GM19397 (cell line): ENCODE measurements around the gene MLLT3.

Experiments
- ATAC-seq: cut with Tn5 transposase; IDR thresholded peaks from one replicate; pipeline ENCODE4 v1.9.1; 2021; ENCODE audit warnings: mild to moderate bottlenecking, moderate library complexity; ENCODE audit not compliant: unreplicated experiment

Gene MLLT3

GRCh38 chr9:20524776-20525175 lies 97.5 kb downstream of the MLLT3 start:
- no peak for ATAC-seq

- no peak for ATAC-seq
Observed at GRCh38 chr9:20518737-20519136, 103.6 kb downstream of the MLLT3 start.

- no peak for ATAC-seq
Observed at GRCh38 chr9:20513126-20513913, 109.0 kb downstream of the MLLT3 start.

- no peak for ATAC-seq
Observed at GRCh38 chr9:20512636-20513035, 109.7 kb downstream of the MLLT3 start.

- ATAC-seq: no peak
Observed at GRCh38 chr9:20512106-20512505, 110.2 kb downstream of the MLLT3 start.

- ATAC-seq: no peak
Observed at GRCh38 chr9:20511686-20512085, 110.6 kb downstream of the MLLT3 start.

- ATAC-seq: no peak
Observed at GRCh38 chr9:20509466-20509865, 112.8 kb downstream of the MLLT3 start.

GRCh38 chr9:20508242-20508641 lies 114.1 kb downstream of the MLLT3 start:
- no peak for ATAC-seq

GRCh38 chr9:20507431-20507830 lies 114.9 kb downstream of the MLLT3 start:
- no peak for ATAC-seq

- ATAC-seq: no peak
Observed at GRCh38 chr9:20506099-20506900, 116.0 kb downstream of the MLLT3 start.

- ATAC-seq: no peak
Observed at GRCh38 chr9:20505574-20505973, 116.7 kb downstream of the MLLT3 start.

- no peak for ATAC-seq
Observed at GRCh38 chr9:20504930-20505329, 117.4 kb downstream of the MLLT3 start.

GRCh38 chr9:20500101-20500500 lies 122.2 kb downstream of the MLLT3 start:
- no peak for ATAC-seq

GRCh38 chr9:20499013-20499412 lies 123.3 kb downstream of the MLLT3 start:
- ATAC-seq: no peak

GRCh38 chr9:20496328-20496727 lies 126.0 kb downstream of the MLLT3 start:
- ATAC-seq: no peak

- ATAC-seq: no peak
Observed at GRCh38 chr9:20495098-20495497, 127.2 kb downstream of the MLLT3 start.

GRCh38 chr9:20494035-20494434 lies 128.3 kb downstream of the MLLT3 start:
- no peak for ATAC-seq

GRCh38 chr9:20492772-20493171 lies 129.5 kb downstream of the MLLT3 start:
- no peak for ATAC-seq

GRCh38 chr9:20491612-20492011 lies 130.7 kb downstream of the MLLT3 start:
- no peak for ATAC-seq

- no peak for ATAC-seq
Observed at GRCh38 chr9:20490246-20490834, 132.0 kb downstream of the MLLT3 start.

- no peak for ATAC-seq
Observed at GRCh38 chr9:20488691-20489090, 133.6 kb downstream of the MLLT3 start.

- ATAC-seq: no peak
Observed at GRCh38 chr9:20486552-20486951, 135.7 kb downstream of the MLLT3 start.
